Suprapubic skin (tissue), 4 donors: ENCODE results near the gene LINC01488. TPM values are rescaled to one million over a fixed set of nuclear protein-coding genes. Genes with fewer than 3 reads are reported as not detected.

Source experiments
- DNase-seq, 2 donors: peaks; one replicate each; pipeline ENCODE4 v3.0.0-alpha.2; 2019; ENCODE audit warnings: low spot score in 2 of 2
- H3K27ac ChIP-seq: fragments of 200-600 bp; sonication (generic); one replicate; pipeline ENCODE4 v1.5.1; 2019
- H3K27me3 ChIP-seq: fragments of 200-600 bp; sonication (generic); one replicate; pipeline ENCODE4 v1.5.1; 2019
- H3K36me3 ChIP-seq: fragments of 200-600 bp; sonication (generic); one replicate; pipeline ENCODE4 v1.5.1; 2019
- H3K4me1 ChIP-seq: fragments of 200-600 bp; sonication (generic); one replicate; pipeline ENCODE4 v1.5.1; 2019
- H3K4me3 ChIP-seq: fragments of 200-600 bp; sonication (generic); one replicate; pipeline ENCODE4 v1.5.1; 2019; ENCODE audit warnings: mild to moderate bottlenecking
- H3K9me3 ChIP-seq: fragments of 200-600 bp; sonication (generic); one replicate; pipeline ENCODE4 v1.5.1; 2019
- CTCF ChIP-seq, 2 donors: fragments of 200-600 bp in 1 of 2; fragments of 450-650 bp in 1 of 2; sonication (generic) in 1 of 2; IDR thresholded peaks; one replicate each; pipeline ENCODE4 v1.5.1; 2016 to 2019; ENCODE audit warnings: antibody characterized with exemption in 2 of 2, mild to moderate bottlenecking in 1 of 2, moderate library complexity in 1 of 2
- EP300 ChIP-seq: sonication (generic); formaldehyde crosslinking; IDR thresholded peaks from one replicate; pipeline ENCODE4 v1.6.1; 2017; ENCODE audit warnings: antibody characterized with exemption
- POLR2A ChIP-seq, 2 donors: fragments of 450-650 bp; IDR thresholded peaks; one replicate each; pipeline ENCODE4 v1.6.1; 2017; ENCODE audit warnings: antibody characterized with exemption in 2 of 2, mild to moderate bottlenecking in 2 of 2, moderate library complexity in 2 of 2
- POLR2AphosphoS5 ChIP-seq, 3 donors: sonication (generic); formaldehyde crosslinking; IDR thresholded peaks; one replicate each; pipeline ENCODE4 v1.6.1; 2017; ENCODE audit warnings: antibody characterized with exemption in 3 of 3
- WGBS: methylation state at CpG from one replicate; pipeline ENCODE4 v1.1.5; 2018; 5-methylcytosine and 5-hydroxymethylcytosine counted together
- total RNA-seq, 4 donors: library from RNA; depleted of rRNA; stranded (reverse); fragments of >200 nt; gene quantifications; one replicate each; pipeline ENCODE4 v1.1.0, GENCODE V29; 2016

Gene LINC01488
- total RNA-seq, 4 donors from 2014 or later = not detected

GRCh38 chr11:69439127-69439526 lies 42.3 kb upstream of the LINC01488 start:
- Histone ChIP-seq H3K27me3 (no peaks in the 10 kb centered on the region), H3K4me1 (peaks cover 19% of the 10 kb centered on the region), H3K4me3 (no peak overlapping the region), H3K36me3 (no peaks in the 10 kb centered on the region), H3K27ac (no peak overlapping the region), H3K9me3 (no peaks in the 10 kb centered on the region)
- TF ChIP-seq EP300 (no peak), CTCF (IDR thresholded peaks at IDR 0.05) (no peak), POLR2AphosphoS5 (IDR thresholded peaks at IDR 0.05) (no peak)
- DNase-seq = no peak
- WGBS = 85% methylated on average over 2 of the region's 2 CpGs

GRCh38 chr11:69439651-69440464 lies 41.6 kb upstream of the LINC01488 start:
- H3K4me3 ChIP-seq = no peak overlapping the region
- TF ChIP-seq EP300 (no peak), POLR2A (IDR thresholded peaks at IDR 0.05) (no peak), POLR2AphosphoS5 (IDR thresholded peaks at IDR 0.05) (no peak), CTCF (IDR thresholded peaks at IDR 0.05) (no peak)
- no peaks in the 10 kb centered on the region for H3K36me3 ChIP-seq
- H3K4me1 ChIP-seq = peaks cover 27% of the 10 kb centered on the region
- H3K27ac ChIP-seq = no peak overlapping the region
- WGBS = 95% methylated on average over 12 of the region's 13 CpGs
- no peak for DNase-seq
- no peaks in the 10 kb centered on the region for H3K9me3 ChIP-seq
- H3K27me3 ChIP-seq = no peaks in the 10 kb centered on the region

DNA sequence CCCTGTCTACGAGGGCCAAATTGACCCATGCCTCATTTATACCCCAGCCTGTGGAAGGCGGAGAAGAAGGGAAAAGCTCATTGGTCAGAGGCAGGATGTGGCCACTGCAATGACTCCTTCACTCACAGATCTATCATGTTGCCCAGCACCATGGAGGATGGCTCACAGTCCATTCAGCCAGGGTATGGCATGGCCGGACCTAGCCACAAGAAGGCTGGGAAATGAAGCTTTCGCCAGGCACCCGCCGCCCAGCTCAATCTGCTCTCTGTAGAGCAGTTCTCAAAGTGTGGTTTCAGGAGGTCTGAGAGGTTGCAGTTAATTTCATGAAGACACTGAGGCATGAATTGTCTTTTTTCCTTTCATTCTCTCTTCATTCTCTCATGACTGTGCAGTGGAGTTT lies 40.6 kb upstream of the LINC01488 start:
- WGBS = 95% methylated on average over 6 of the region's 6 CpGs
- H3K9me3 ChIP-seq = no peaks in the 10 kb centered on the region
- H3K27me3 ChIP-seq = no peaks in the 10 kb centered on the region
- no peak overlapping the region for H3K27ac ChIP-seq
- no peaks in the 10 kb centered on the region for H3K36me3 ChIP-seq
- DNase-seq = no peak
- peaks cover 32% of the 10 kb centered on the region for H3K4me1 ChIP-seq
- H3K4me3 ChIP-seq = no peak overlapping the region
- TF ChIP-seq EP300 (no peak), POLR2A (IDR thresholded peaks at IDR 0.05) (no peak), CTCF (IDR thresholded peaks at IDR 0.05) (no peak), POLR2AphosphoS5 (IDR thresholded peaks at IDR 0.05) (no peak)

GRCh38 chr11:69442012-69442806 lies 39.3 kb upstream of the LINC01488 start:
- Histone ChIP-seq H3K36me3 (no peaks in the 10 kb centered on the region), H3K27ac (peak overlapping the region; percentile 83), H3K9me3 (no peaks in the 10 kb centered on the region), H3K4me3 (no peak overlapping the region), H3K27me3 (no peaks in the 10 kb centered on the region), H3K4me1 (peaks cover 32% of the 10 kb centered on the region)
- 72% methylated on average over 10 of the region's 10 CpGs for WGBS
- no peak for TF ChIP-seq POLR2A (IDR thresholded peaks at IDR 0.05)
- no peak for TF ChIP-seq EP300
- no peak for TF ChIP-seq CTCF (IDR thresholded peaks at IDR 0.05)
- no peak for TF ChIP-seq POLR2AphosphoS5 (IDR thresholded peaks at IDR 0.05)
- no peak for DNase-seq

- no peaks in the 10 kb centered on the region for H3K27me3 ChIP-seq
- peaks cover 32% of the 10 kb centered on the region for H3K4me1 ChIP-seq
- H3K36me3 ChIP-seq = no peaks in the 10 kb centered on the region
- H3K4me3 ChIP-seq = peak overlapping the region; percentile 51
- no peak for DNase-seq
- TF ChIP-seq CTCF (IDR thresholded peaks at IDR 0.05) = no peak
- TF ChIP-seq EP300 = no peak
- TF ChIP-seq POLR2A (IDR thresholded peaks at IDR 0.05) = no peak
- TF ChIP-seq POLR2AphosphoS5 (IDR thresholded peaks at IDR 0.05) = no peak
- peak overlapping the region; percentile 83 for H3K27ac ChIP-seq
- no peaks in the 10 kb centered on the region for H3K9me3 ChIP-seq
- WGBS = 38% methylated on average over 7 of the region's 10 CpGs
These were observed 38.7 kb upstream of the LINC01488 start for GRCh38 chr11:69442807-69443137.
